ENCODE results near the gene IFNA17.
"Not testable (repeated sequence)": the region's sequence is repeated elsewhere in the genome, so short reads cannot be mapped to it uniquely, and the experiment has no call there.

Gene IFNA17

GRCh38 chr9:21228122-21228521 is at the start of gene IFNA17:
Gene IFNA17 (minus strand): TSS chr9:21228222. CDS start chr9:21228173, 49 bp downstream.
- Mint-ChIP-seq H3K36me3 (ENCODE audit: low read depth) (no peaks in the 10 kb centered on the region), H3K9me3 (no peaks in the 10 kb centered on the region), H3K27ac (no peak within 1 kb of the TSS), H3K4me1 (ENCODE audit: low read depth) (no peaks in the 10 kb centered on the region), H3K4me3 (no peak within 1 kb of the TSS), H3K27me3 (ENCODE audit: low read depth) (peaks cover 17% of the 10 kb centered on the region)

- H3K9me3 Mint-ChIP-seq: no peaks in the 10 kb centered on the region
- H3K4me3 Mint-ChIP-seq: no peak overlapping the region
- no peaks in the 10 kb centered on the region for H3K4me1 Mint-ChIP-seq (ENCODE audit: low read depth)
- H3K27me3 Mint-ChIP-seq (ENCODE audit: low read depth): peaks cover 42% of the 10 kb centered on the region
- H3K27ac Mint-ChIP-seq: no peak overlapping the region
- H3K36me3 Mint-ChIP-seq (ENCODE audit: low read depth): no peaks in the 10 kb centered on the region
Measured at GRCh38 chr9:21268347-21268657, 40.3 kb upstream of the IFNA17 start.

GRCh38 chr9:21267485-21268346 is 39.7 kb upstream of the IFNA17 start:
- H3K27ac Mint-ChIP-seq: no peak overlapping the region
- H3K4me3 Mint-ChIP-seq: no peak overlapping the region
- peaks cover 42% of the 10 kb centered on the region for H3K27me3 Mint-ChIP-seq (ENCODE audit: low read depth)
- H3K36me3 Mint-ChIP-seq (ENCODE audit: low read depth): no peaks in the 10 kb centered on the region
- H3K4me1 Mint-ChIP-seq (ENCODE audit: low read depth): no peaks in the 10 kb centered on the region
- H3K9me3 Mint-ChIP-seq: no peaks in the 10 kb centered on the region

GRCh38 chr9:21266733-21267484 is 38.9 kb upstream of the IFNA17 start:
- no peak overlapping the region for H3K27ac Mint-ChIP-seq
- no peaks in the 10 kb centered on the region for H3K9me3 Mint-ChIP-seq
- H3K4me3 Mint-ChIP-seq: no peak overlapping the region
- no peaks in the 10 kb centered on the region for H3K36me3 Mint-ChIP-seq (ENCODE audit: low read depth)
- H3K4me1 Mint-ChIP-seq (ENCODE audit: low read depth): no peaks in the 10 kb centered on the region
- peaks cover 42% of the 10 kb centered on the region for H3K27me3 Mint-ChIP-seq (ENCODE audit: low read depth)

GRCh38 chr9:21265421-21266189 is 37.6 kb upstream of the IFNA17 start:
- Mint-ChIP-seq H3K9me3 (no peaks in the 10 kb centered on the region), H3K4me1 (ENCODE audit: low read depth) (no peaks in the 10 kb centered on the region), H3K4me3 (no peak overlapping the region), H3K27me3 (ENCODE audit: low read depth) (peaks cover 41% of the 10 kb centered on the region), H3K36me3 (ENCODE audit: low read depth) (no peaks in the 10 kb centered on the region), H3K27ac (no peak overlapping the region)

GRCh38 chr9:21255538-21256212 is 27.7 kb upstream of the IFNA17 start:
- Mint-ChIP-seq H3K9me3 (no peaks in the 10 kb centered on the region), H3K4me1 (ENCODE audit: low read depth) (peaks cover 4% of the 10 kb centered on the region), H3K27ac (no peak overlapping the region), H3K4me3 (no peak overlapping the region), H3K36me3 (ENCODE audit: low read depth) (no peaks in the 10 kb centered on the region), H3K27me3 (ENCODE audit: low read depth) (peaks cover 43% of the 10 kb centered on the region)

- H3K36me3 Mint-ChIP-seq (ENCODE audit: low read depth): no peaks in the 10 kb centered on the region
- peaks cover 54% of the 10 kb centered on the region for H3K27me3 Mint-ChIP-seq (ENCODE audit: low read depth)
- H3K27ac Mint-ChIP-seq: no peak overlapping the region
- H3K9me3 Mint-ChIP-seq: no peaks in the 10 kb centered on the region
- peaks cover 4% of the 10 kb centered on the region for H3K4me1 Mint-ChIP-seq (ENCODE audit: low read depth)
- H3K4me3 Mint-ChIP-seq: no peak overlapping the region
Measured at GRCh38 chr9:21252721-21253547, 24.9 kb upstream of the IFNA17 start.

GRCh38 chr9:21251638-21252037 is 23.6 kb upstream of the IFNA17 start:
- Mint-ChIP-seq H3K4me1 (ENCODE audit: low read depth) (peaks cover 4% of the 10 kb centered on the region), H3K9me3 (no peaks in the 10 kb centered on the region), H3K27ac (no peak overlapping the region), H3K27me3 (ENCODE audit: low read depth) (peaks cover 48% of the 10 kb centered on the region), H3K36me3 (ENCODE audit: low read depth) (no peaks in the 10 kb centered on the region), H3K4me3 (no peak overlapping the region)

GRCh38 chr9:21251190-21251589 is 23.2 kb upstream of the IFNA17 start:
- peaks cover 4% of the 10 kb centered on the region for H3K4me1 Mint-ChIP-seq (ENCODE audit: low read depth)

GRCh38 chr9:21244836-21245235 is 16.8 kb upstream of the IFNA17 start:
- Mint-ChIP-seq H3K36me3 (ENCODE audit: low read depth) (no peaks in the 10 kb centered on the region), H3K9me3 (no peaks in the 10 kb centered on the region), H3K4me3 (no peak overlapping the region), H3K27me3 (ENCODE audit: low read depth) (peaks cover 36% of the 10 kb centered on the region), H3K4me1 (ENCODE audit: low read depth) (peaks cover 3% of the 10 kb centered on the region), H3K27ac (no peak overlapping the region)

More at GRCh38 chr9:21251190-21251589, 23.2 kb upstream of the IFNA17 start:
- Mint-ChIP-seq H3K27ac (no peak overlapping the region), H3K4me3 (no peak overlapping the region), H3K27me3 (ENCODE audit: low read depth) (peaks cover 44% of the 10 kb centered on the region), H3K36me3 (ENCODE audit: low read depth) (no peaks in the 10 kb centered on the region), H3K9me3 (no peaks in the 10 kb centered on the region)

GRCh38 chr9:21239911-21240310 is 11.9 kb upstream of the IFNA17 start, which contains the start of gene IFNA14:
Gene IFNA14 (minus strand): TSS chr9:21240005. CDS start chr9:21239935, 70 bp downstream.
- Mint-ChIP-seq H3K27ac (no peak within 1 kb of the TSS), H3K27me3 (ENCODE audit: low read depth) (peaks cover 59% of the 10 kb centered on the region), H3K36me3 (ENCODE audit: low read depth) (no peaks in the 10 kb centered on the region), H3K4me1 (ENCODE audit: low read depth) (peaks cover 8% of the 10 kb centered on the region), H3K4me3 (no peak within 1 kb of the TSS), H3K9me3 (no peaks in the 10 kb centered on the region)

- peaks cover 42% of the 10 kb centered on the region for H3K27me3 Mint-ChIP-seq (ENCODE audit: low read depth)
- not testable (repeated sequence) for H3K27ac Mint-ChIP-seq; H3K4me1 Mint-ChIP-seq (ENCODE audit: low read depth); H3K4me3 Mint-ChIP-seq; H3K36me3 Mint-ChIP-seq (ENCODE audit: low read depth); H3K9me3 Mint-ChIP-seq
Measured at GRCh38 chr9:21236360-21236714, 8.3 kb upstream of the IFNA17 start.

GRCh38 chr9:21235468-21236359 is 7.7 kb upstream of the IFNA17 start:
- H3K4me1 Mint-ChIP-seq (ENCODE audit: low read depth); H3K27ac Mint-ChIP-seq; H3K4me3 Mint-ChIP-seq; H3K36me3 Mint-ChIP-seq (ENCODE audit: low read depth); H3K9me3 Mint-ChIP-seq: not testable (repeated sequence)
- H3K27me3 Mint-ChIP-seq (ENCODE audit: low read depth): peaks cover 42% of the 10 kb centered on the region
